GM19351 (cell line): Measurements from ENCODE around the gene SEC24B.
"Not testable (repeated sequence)": the region's sequence is repeated elsewhere in the genome, so short reads cannot be mapped to it uniquely, and the experiment has no call there.

Experiments used
- ATAC-seq: cut with Tn5 transposase; IDR thresholded peaks from one replicate; pipeline ENCODE4 v1.9.1; 2021; ENCODE audit warnings: mild to moderate bottlenecking, moderate library complexity; ENCODE audit not compliant: unreplicated experiment

The SEC24B gene

GRCh38 chr4:109432203-109432602, 1.4 kb upstream of the SEC24B start:
- no peak for ATAC-seq

- ATAC-seq, result no peak
Measured at GRCh38 chr4:109432696-109433095, 919 bp upstream of the SEC24B start.

- peak; percentile 34 for ATAC-seq
Measured at GRCh38 chr4:109434007-109434971, 674 bp downstream of the SEC24B start.

GRCh38 chr4:109435635-109436034, 2.0 kb downstream of the SEC24B start:
- ATAC-seq, result no peak

- no peak for ATAC-seq
Measured at GRCh38 chr4:109436504-109436903, 2.9 kb downstream of the SEC24B start.

GRCh38 chr4:109440948-109441347, 7.3 kb downstream of the SEC24B start:
- ATAC-seq, result no peak

- no peak for ATAC-seq
Measured at GRCh38 chr4:109441862-109442458, 8.3 kb downstream of the SEC24B start.

- ATAC-seq, result peak; percentile 76
Measured at GRCh38 chr4:109444182-109444844, 10.7 kb downstream of the SEC24B start.

- no peak for ATAC-seq
Measured at GRCh38 chr4:109447278-109447677, 13.7 kb downstream of the SEC24B start.

- no peak for ATAC-seq
Measured at GRCh38 chr4:109451544-109452273, 18.1 kb downstream of the SEC24B start.

GRCh38 chr4:109453110-109453509, 19.5 kb downstream of the SEC24B start:
- not testable (repeated sequence) for ATAC-seq

- ATAC-seq, result peak; percentile 66
Measured at GRCh38 chr4:109462297-109462696, 28.7 kb downstream of the SEC24B start.

GRCh38 chr4:109462802-109463201, 29.2 kb downstream of the SEC24B start:
- no peak for ATAC-seq

GRCh38 chr4:109465069-109465468, 31.5 kb downstream of the SEC24B start:
- no peak for ATAC-seq

GRCh38 chr4:109469915-109470314, 36.3 kb downstream of the SEC24B start:
- ATAC-seq, result no peak

GRCh38 chr4:109472343-109472761, 38.7 kb downstream of the SEC24B start:
- ATAC-seq, result no peak

- no peak for ATAC-seq
Measured at GRCh38 chr4:109473824-109474223, 40.2 kb downstream of the SEC24B start.

- no peak for ATAC-seq
Measured at GRCh38 chr4:109486007-109486406, 52.4 kb downstream of the SEC24B start.

GRCh38 chr4:109494563-109494962, 60.9 kb downstream of the SEC24B start:
- no peak for ATAC-seq

GRCh38 chr4:109495514-109495913, 61.9 kb downstream of the SEC24B start:
- ATAC-seq, result no peak

GRCh38 chr4:109496875-109497274, 63.3 kb downstream of the SEC24B start:
- no peak for ATAC-seq
